NCI-H187 (cell line): ENCODE measurements around the gene PRKG1.

Experiments used
- DNase-seq, 2 experiments: peaks; one replicate each; lab custom pipeline; 2025; lab: John Stamatoyannopoulos, UW

PRKG1 gene

DNA sequence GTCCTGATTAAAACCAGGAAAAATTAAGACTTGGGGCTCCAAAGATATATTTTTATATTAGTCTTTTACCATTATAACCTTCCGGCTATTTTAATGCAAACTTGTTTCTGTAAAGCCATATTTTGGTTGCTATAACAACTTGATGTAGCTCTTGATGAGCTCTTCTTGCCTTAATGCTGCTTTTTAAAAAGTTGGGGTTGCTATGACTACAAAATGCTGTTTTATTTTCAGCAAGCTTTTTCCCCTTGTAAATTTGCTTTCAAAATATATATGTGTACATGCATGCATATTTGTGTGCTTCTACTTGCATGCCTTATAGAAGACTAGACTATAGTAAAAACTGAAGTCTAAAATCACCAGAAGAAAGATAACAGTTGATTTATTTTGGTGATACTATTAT lies 525.4 kb downstream of the PRKG1 start:
- DNase-seq = no peak

DNA sequence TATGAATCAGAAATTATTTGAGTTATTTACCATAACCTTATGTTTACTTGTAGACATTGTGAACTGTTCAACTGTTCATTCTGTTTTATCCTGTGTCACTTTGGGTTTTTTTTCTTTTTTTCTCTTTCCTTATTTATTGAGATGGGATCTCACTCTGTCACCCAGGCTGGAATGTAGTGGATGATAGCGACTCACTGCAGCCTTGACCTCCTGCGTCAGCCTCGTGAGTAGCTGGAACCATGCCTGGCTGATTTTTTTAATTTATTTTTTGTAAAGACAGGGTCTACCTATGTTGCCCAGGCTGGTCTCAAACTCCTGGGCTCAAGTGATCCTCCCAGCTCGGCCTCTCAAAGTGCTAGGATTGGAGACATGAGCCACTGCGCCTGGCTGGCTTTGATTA lies 528.0 kb downstream of the PRKG1 start:
- no peak for DNase-seq

DNA sequence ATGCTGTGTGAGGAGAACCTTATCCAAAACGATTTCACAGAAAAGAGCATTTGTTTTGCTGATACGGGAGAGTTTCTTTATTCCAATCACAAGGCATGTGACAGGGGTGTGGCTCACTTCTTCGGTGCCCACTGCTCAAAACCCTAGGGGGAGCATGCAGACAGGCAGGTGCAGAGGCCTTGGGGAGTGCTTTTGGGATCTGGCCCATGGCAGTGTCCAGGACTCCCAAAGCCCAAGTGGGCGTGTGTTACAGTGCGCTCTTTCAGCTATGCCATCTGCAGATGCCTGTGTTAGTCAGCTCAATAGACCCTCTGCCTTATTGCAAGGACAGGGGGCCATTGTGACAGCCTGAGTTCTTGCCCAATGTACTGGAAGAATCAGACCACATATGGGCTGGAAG lies 530.3 kb downstream of the PRKG1 start:
- no peak for DNase-seq

DNA sequence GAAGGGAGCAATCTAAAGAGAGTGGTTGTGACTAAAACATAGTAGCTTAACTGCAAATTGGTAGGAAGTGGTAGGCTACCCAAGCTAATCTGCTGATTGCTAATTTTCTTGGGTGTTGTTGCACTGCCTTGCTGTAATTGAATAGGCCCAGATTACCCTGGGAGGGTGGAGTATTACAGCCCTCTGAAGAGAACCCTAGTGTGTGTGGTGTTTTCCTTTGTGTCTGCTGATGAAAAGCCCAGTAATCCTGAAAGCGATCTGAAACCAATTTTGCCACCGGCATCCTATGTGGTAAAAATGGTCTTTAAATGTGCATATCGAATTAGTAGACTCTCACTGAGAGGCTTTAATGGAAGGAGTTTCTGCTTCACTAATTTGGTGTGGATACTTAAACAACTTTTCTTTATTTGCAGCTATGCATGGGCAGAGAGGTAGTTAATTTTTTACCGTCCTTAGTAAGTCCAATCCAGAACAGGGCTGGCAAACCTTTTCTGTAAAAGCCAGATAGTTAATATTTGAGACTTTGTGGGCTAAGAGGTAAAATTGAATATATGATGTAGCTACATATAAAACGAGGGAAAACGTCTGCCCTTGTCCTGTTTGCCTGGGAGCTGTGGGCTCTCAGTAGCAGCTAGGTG lies 532.7 kb downstream of the PRKG1 start:
- DNase-seq = no peak

DNA sequence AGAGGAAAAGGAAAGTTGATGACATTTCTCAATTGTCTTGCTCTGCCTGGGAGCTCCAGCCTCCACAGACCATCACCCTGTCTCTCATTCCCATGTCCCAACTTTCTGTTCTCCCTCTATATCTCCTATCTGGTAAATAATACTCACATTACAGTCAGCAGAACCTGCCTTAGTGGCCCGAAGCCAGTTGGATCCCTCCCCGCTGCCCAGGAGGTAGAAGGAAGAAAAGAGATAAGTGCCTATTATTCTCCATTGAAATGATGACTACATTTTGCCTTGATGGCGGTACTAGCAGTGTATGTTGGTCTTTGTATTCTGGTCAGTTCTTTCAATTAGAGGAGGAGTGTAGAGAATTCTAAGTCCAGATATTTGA lies 533.2 kb downstream of the PRKG1 start:
- DNase-seq = no peak

DNA sequence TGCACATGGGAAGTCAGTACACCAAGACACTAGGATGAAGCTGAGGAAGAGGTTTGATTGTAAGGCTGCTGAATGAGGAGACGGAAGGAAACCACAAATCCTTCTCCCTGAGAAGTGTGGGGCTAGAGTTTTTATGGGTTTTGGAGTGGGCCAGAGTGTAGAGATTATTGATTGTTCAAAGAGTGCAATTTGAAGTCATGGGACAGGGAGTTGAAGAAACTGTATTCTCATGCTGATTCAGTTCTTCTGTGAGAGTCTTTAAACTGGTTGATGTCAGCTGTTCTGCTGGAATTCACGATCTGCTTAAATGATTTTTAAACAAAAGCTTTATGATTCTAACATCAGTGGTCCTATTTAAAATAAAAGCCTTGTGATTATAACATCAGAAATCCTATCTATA lies 533.9 kb downstream of the PRKG1 start:
- DNase-seq = no peak

DNA sequence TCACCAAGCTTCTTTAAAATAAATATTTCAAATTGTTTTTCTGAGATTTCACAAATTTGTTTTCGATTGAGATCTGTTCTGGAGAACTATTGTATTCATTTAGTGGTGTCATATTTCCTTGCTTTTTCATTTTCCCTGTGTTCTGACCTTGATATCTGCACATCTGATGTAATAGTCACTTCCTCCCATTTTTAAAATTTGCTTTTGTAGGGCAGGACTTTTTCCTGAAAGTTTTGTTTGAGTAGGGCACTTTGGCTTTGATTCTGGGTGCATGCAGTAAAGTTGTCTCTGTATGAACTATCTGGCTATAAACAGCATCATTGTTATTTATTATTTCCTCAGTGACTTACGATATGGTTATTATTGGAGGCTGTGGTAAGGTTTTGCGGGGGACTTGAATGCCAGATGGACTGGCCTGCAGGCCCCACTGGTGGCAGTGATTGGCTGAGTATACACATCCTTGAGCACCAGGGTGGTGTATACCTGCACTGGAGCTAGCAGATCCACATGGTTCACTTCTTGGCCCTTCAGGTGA lies 541.5 kb downstream of the PRKG1 start:
- no peak for DNase-seq

DNA sequence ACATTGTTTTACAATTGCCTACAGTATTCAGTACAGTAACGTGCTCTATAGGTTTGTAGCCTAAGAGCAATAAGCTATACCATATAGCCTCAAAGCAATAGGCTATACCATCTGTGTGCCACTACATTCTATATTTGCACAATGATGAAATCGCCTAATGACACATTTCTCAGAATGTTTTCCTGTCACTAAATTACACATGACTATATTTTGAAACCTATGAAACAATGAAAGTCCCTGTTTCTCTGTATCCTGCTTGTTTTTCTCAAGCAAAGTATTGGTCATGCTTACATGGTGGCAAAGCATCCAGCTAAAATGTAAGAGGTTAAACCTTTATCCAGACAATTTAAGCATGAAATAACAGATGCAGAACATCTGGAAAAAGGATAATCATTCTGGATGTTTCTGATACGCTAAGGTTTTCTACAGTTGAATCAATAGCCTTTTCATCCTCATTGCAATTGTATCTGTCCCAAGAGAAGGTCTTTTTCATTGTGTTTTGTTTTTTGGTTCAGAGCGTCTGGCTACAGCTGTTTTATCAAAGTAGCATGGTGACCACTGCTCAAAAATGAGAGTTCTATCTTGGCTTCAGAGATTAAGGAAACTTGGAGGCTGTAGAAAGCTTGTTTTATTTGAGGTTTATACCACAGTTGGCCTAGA lies 543.4 kb downstream of the PRKG1 start:
- DNase-seq = no peak

DNA sequence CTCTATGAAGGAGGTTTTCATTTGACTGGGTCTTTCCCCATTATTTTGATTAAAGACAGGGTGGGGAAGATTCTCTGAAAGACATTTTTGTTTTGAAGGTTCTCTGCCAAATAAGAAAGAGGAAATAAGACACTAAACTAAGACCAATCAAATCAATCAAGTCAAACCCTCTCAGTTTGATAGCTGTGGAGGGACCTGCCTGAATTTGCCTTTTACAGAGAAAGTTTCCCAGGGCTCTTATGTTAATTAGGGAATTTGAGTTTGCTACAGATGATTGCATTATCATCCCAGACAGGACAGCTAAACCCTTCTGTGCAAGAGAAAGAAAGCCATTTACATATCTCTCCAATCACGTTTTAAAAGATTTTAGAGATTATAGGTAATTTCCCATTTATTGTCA lies 545.1 kb downstream of the PRKG1 start:
- no peak for DNase-seq

DNA sequence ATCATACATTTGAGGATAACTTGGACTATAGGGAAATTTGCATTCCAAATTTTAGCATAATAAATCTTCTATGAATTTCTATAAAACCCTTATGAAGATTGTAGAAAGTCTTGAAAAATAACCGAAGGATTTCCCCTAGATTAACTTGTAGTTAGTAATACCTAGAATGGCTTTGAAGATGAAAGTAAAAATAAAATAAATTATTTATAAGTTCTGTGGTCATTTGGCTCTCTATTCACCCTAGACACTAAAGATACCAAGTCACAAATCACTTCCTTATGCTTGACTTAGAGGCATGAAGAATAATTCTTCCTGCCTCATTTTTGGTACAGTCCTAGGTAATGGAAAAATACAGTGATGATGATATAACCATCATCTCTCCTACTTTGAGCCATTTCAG lies 545.8 kb downstream of the PRKG1 start:
- DNase-seq = no peak

DNA sequence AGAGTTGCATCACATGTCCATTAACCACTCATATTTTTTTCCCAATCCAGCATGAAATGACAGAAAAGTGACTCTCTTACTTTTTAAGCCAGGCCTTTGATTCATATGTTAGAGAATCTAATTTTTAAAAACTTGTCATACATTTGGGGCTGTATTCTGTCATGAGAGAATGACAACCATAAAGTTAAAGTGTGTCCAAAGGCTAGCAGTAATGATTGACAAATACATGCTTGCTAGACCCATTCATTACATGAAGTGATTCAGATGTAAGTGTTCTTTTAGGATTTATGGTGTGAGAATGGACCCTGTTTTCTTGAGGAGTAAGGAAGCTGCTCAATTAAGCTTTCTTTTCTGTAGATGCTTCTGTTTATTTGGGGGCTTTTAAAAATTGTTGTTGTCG lies 549.7 kb downstream of the PRKG1 start:
- DNase-seq = no peak

DNA sequence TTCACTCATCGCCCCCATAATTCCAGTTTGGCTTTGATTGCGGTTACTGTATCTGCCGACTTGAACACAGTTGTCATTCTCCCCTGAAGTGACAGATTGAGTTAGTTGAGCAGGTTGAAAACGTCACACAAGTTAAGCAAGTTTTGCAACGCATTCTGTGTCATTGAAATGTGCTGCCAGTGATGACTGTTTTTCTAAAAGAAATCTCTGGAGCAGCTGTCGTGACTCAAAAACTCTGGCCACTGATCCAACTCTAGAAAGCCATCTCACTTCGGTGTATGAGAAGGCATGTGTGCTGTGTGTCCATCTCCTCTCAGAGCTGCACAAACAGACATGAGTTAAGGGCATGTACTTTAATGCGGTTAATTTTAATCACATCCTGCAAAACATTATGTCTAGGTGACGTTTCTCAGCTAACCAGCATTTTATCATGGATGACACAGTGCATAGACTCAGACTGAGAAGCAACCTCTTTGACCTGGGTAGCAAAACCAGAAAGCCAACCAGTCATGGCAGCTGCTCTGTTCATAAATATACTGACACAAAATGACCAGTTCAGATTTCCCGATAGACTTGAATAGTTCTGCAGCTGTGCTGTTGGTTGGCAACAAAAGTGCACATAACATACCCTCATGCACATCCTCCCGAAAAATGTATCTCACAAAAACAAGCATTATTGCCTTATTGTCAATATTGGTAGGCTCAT lies 555.8 kb downstream of the PRKG1 start:
- no peak for DNase-seq

DNA sequence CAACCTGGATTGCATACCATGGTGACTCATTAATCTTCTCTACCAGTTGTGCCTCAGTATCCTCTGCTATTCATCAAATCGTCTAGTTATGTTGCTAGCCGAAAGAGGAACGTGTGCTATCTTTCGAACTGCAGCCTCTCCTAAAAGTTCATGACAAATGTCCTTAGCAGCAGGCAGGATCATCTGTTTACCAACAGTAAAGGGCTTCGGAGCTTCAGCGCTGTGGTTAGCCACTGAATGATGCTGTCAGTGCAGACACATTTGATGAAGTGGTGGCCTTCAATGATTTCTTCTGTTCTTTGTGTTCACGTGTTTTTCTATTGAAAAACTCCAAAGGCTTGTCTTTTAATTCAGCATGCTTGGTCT lies 556.3 kb downstream of the PRKG1 start:
- no peak for DNase-seq

DNA sequence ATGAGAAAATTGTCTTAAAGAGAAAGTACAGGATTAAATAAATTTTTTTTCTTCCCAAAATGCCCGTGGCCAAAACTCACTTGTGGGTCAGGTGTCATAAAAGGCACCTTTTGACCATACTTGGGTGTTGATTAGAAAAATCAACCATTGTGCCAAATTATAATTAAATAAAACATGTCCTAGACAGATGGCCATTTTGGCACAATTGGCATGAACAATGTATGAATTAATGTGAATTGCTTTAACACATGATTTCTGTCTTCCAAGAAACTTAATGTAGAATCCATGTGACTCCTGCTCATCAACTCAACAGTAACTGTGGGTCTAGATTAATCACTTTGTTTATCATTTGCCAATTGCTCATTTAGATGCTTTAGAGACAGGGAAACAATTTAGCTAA lies 561.1 kb downstream of the PRKG1 start:
- no peak for DNase-seq

DNA sequence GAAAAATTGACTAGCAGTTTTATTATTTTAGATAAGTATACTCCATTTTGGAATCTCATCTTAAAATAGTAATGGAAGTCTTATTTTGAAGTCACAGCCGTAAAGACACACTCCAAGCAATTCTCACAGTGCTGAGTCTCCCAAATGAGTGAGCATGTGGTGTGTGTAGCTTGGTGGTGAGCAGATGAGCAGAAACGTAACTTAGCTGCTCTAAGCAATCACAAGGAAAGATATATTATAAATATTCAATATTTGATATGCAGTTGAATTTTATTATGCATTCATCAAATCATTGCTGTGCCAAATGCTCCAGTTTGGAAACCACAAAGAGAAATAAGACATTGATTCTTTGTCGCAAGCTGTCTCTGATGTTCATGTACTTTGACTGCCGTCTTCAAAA lies 563.9 kb downstream of the PRKG1 start:
- DNase-seq = no peak

DNA sequence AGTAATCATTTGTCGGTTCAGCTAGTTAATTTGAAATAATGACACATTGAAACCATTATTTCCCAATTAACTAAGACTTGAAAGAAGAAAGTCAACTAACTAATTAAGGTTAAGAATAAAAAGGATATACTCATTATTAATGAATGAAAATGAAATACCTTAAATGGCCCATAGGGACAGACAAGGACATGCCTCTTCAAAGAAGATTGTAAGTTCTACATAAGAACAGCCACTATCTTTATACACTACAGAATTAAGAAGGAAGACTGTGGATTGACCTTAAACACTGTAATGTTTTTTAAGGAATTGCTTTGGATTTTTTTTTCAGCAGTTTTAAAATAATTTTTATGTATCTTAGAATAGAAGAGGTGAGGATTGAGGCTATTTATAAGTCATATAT lies 564.5 kb downstream of the PRKG1 start:
- no peak for DNase-seq

DNA sequence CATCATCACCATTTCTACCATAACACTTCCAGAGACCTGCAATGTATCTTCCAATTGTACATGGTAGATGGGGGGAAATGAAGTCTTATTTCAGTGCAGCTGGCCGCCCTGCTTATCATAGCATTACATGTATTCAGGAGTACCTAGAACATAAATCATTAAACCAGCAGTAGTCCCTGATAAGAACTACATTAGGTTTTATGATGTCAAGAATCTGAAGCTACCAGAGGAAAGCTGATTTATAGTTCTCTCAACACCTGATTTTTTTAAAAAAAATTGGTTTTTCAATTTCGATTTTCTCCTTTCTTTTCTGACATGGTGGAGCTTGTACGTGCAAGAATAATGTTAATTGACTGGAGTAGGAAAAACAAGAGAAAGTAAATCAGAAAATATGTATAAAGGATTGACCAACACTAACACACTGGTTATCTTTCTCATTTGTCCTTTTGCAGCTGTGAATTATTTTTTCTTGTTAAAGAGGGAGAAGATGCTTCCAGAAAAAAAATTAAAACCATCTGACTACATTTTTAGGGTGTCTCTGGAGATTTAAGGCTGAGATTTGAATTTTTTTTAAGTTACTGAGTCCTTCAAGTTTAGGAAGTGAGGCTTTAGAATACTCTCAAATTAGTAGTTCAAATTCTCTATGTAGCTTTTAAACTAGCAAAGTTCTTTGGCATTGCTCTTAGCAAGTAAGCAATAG lies 566.0 kb downstream of the PRKG1 start:
- DNase-seq = no peak

DNA sequence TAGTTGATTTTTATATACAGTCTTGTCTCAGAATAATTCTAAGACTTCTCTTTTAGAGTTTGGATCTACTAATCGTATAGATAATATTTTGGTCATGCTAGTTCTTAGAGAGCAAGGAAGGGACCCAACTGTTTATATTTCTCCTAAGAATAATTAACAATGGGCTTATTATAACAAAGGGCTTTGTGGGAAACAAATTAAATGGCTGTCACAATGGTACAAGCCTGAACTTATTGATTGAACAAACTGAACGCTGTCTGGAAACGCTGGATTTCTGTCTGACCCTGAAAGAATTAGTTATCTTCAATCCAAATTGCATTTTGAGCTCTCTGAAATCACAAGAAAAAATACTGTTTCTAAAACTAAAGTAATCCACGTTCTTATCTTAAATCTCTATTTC lies 568.3 kb downstream of the PRKG1 start:
- no peak for DNase-seq

DNA sequence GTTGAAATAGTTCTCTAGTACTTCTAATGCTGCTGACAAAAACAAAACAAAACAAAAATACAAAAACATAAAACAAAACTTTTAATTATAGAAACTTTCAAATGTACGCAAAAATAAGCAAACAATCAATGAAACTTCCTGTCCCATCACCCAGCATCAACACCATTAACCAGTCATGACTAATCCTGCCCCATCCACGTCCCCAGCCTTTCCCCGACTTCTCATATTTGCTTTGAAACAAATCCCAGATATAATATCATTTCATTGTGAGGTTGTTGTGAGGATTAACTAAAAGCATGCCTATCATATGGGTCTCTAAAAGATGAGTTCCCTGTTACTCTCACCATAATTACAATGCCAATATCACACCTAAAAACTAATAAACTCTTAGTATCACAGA lies 569.4 kb downstream of the PRKG1 start:
- DNase-seq = no peak

DNA sequence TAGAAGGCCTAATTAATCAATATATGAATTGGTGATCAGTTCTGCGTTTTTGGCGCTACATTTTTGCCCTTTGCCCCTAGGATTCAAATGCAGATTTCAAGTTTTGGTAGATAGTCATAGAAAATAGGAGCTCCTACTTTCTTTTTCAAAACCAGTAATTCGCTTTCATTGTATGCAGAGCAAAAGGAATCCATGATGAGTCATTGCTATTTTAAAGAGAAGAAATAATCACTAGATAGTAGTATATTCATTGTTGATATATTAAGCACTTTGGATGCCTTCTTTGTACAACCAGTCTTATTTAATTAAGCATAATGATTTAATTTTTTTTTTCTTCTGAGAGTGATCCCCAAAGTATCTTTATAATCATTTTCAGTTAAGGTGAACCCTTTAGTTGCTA lies 574.8 kb downstream of the PRKG1 start:
- no peak for DNase-seq

DNA sequence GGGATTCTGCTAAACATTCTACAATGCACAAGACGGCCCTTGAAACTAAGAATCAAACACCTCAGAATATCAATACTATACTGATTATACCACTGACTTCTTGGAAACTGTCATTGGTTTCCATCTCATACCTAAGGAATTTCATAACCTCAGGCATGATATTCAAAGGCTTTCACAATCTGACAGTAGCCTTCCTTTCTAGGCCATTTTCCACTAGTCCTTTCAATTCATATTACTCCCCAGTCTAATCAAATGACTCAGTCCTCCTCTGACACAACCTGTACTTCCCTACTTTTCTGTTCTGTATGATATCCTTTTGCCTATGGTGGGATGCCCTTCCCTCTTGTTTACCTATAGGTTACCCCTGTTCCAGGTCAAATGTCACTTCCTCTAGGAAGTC lies 576.8 kb downstream of the PRKG1 start:
- no peak for DNase-seq

DNA sequence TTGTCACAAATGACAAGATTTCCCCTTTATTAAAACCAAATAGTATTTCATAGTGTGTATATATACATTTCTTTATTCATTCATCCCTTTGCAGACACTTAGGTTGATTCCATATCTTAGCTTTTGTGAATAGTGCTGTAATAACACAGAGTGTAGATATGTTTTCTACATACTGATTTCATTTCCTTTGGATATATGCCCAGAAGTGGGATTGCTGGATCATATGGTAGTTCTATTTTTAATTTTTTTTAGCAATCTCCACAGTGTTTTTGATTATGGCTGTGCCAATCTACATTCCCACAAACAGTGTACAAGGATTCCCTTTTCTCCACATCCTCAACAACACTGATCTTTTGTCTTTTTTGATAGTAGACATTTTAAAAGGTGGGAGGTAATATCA lies 578.7 kb downstream of the PRKG1 start:
- DNase-seq = no peak

DNA sequence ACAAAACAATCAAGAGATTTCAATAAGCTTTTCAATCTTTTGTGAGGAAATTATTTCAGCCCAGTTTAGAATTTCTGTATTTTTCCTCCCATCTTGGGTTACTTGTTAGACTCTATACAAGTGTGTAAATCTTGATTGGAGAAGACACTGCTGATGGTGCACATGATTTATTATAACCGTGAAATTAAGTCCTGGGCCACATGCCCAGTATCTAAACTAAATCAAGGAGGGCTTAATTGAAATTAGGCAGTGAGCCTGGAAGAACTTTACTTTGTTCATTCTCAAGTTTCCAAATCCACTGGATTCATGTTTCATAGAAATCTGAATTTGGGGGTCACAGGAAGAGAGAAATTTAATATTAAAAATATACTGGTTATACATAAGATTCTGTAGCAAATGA lies 580.6 kb downstream of the PRKG1 start:
- DNase-seq = no peak
